GM21526 (cell line): ENCODE results near the gene PDE9A.
"Not testable (repeated sequence)": the region's sequence is repeated elsewhere in the genome, so short reads cannot be mapped to it uniquely, and the experiment has no call there.

ENCODE experiments used
- ATAC-seq: cut with Tn5 transposase; IDR thresholded peaks from one replicate; pipeline ENCODE4 v1.9.1; 2021; ENCODE audit warnings: moderate library complexity; ENCODE audit not compliant: unreplicated experiment, low FRiP score

Gene PDE9A

DNA sequence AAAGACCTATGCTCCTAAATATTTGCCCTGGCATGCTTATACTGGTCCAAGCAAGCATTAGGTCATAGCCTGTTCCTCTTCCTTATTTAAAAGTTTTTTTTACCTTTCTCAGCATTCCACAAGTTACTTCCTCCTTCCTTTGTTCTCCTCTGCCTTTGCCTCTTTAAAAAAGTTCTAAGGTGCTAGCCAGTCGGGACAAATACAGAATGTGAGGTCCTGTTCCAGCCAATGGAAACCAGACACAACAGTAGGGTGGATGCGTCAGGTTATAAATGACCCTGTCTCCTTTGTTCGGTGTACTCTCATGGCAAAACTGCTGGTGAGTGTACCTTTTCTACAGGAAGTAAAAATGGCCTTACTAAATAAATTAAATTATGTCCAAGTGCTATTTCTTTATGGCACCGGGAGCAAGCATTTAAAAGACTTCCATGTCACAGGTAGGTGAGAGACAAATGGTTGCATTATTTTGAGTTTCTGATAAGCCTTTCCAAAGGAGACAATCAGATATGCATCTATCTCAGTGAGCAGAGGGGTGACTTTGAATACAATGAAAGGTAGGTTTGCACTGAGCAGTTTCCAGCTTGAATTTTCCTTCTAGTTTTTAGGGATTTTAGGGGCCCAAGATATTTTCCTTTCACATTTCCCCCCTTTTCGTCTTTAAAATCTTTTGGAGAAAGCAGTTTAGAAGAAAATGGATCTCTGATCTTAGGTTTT is 159.3 kb downstream of the PDE9A start:
- not testable (repeated sequence) for ATAC-seq

DNA sequence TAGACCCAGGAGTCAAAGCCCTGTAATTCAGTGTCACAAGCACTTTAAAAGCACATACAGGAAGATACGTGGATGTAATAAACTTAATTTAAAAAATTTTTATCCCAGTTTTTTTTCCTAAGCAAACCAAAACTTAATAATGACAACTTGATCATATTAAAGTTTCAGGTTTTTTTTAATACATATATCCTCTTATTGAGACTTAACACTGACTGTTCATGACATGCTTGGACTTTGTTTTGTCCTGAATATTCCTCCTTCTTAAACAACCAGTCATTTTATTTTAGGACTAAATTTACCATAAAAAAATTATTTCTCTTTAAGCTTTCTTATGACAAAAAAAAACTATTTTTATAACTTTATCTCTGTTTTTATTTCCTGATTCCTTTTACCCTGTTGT is 161.8 kb downstream of the PDE9A start:
- no peak for ATAC-seq

DNA sequence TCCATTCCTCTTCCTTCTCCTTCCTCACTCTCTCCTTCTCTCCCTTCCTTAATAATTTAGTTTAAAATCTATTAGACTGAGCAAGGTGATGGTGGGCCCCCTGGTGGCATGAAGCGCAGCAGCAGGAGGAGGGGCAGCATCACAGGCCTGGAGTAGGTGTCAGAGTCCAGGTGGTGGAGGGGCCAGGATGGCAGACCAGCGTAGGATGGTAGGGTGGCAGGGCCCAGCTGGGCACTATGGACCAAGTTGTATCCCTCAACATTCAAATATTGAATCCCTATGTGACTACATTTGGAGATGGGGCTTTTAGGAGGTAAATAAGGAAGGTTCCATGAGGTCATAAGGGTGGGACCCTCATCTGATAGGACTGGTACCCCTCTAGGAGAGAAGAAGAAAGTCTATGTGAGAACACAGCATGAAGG is 164.9 kb downstream of the PDE9A start:
- ATAC-seq: no peak

DNA sequence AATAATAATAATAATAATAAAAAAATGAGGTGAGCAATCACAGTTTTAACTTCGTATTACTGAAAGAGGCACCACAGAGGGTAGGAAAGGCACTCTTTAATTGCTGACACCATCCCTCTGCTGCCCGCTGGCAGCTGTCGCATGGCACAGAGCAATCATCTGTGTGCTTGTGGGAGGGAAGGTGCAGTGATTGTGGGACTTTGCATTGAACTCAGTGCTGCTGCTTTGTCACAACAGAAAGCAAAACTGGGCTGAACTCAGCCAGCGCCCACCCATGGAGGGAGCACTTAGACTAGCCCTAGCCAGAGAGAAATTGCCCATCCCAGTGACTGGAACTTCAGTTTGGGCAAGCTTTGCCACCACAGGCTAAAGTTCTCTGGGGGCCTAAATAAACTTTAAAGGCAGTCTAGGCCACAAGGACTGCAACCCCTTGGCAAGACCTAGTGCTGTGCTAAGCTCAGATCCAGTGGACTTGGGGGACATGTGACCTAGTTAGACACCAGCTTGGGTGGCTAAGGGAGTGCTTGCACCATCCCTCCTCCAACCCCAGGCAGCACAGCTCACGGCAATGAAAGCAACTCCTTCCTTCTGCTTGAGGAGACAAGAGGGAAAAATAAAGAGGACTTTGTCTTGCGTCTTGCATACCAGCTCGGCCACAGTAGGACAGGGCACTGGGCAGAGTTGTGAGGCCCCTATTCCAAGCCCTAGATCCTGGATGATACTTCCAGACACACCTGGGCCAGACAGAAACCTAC is 166.6 kb downstream of the PDE9A start:
- ATAC-seq: no peak

DNA sequence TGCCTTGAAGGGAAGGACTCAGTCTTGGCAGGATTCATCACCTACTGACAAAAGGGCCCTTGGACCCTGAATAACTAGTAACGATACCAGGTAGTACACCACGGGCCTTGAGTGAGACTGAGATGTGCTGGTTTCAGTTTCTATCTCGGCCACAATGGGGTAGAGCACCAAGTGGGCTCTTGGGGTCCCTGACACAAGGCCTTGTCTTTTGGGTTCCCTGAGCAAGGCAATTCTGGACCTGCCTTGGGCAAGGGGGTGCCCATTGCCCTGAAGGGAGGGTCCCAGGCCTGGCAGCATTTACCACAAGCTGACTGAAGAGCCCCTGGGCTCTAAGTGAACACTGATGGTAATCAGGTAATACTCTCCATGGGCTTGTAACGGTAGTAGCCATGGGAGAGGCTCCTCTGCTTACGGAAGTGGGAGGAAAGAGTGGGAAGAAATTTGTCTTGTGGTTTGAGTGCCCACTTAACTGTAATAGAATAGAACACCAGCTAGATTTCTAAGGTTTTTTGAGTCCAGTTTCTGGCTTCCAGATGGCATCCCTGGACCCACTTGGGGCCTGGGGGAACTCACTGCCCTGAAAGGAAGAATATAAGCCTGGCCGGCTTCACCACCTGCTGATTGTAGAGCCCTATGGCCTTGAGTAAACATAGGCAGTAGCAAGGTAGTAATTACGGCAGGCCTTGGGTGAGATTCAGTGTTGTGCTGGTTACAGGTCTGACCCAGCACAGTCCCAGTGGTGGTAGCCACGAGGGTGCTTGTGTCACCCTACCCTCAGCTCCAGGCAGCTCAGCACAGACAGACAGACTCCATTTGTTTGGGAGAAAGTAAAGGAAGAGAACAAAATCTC is 167.4 kb downstream of the PDE9A start:
- ATAC-seq: no peak
